H9 (cell line): Measurements from ENCODE around the gene TAS2R13. TPM values are rescaled to one million over a fixed set of nuclear protein-coding genes. Genes with fewer than 3 reads are reported as not detected.

Experiments
- DNase-seq: peaks from one replicate; pipeline ENCODE4 v3.0.0-alpha.2; 2017
- H2AFZ ChIP-seq: one replicate; pipeline ENCODE4 v1.6.1; 2013; ENCODE audit warnings: mild to moderate bottlenecking, low read length, control low read depth, moderate library complexity
- H2AK5ac ChIP-seq: 2 replicates; pipeline ENCODE4 v1.6.1; 2013; ENCODE audit warnings: low read length, control low read depth, mixed read lengths; ENCODE audit not compliant: insufficient read length
- H2BK120ac ChIP-seq: one replicate; pipeline ENCODE4 v1.6.1; 2013; ENCODE audit warnings: low read depth, mild to moderate bottlenecking, low read length, control low read depth, inconsistent platforms; ENCODE audit not compliant: poor library complexity, severe bottlenecking
- H2BK12ac ChIP-seq: 2 replicates; pipeline ENCODE4 v1.6.1; 2013; ENCODE audit warnings: low read length, control low read depth, mixed read lengths, low read depth; ENCODE audit not compliant: insufficient read length
- H2BK15ac ChIP-seq: 2 replicates; pipeline ENCODE4 v1.6.1; 2013; ENCODE audit warnings: low read depth, low read length, control low read depth
- H2BK20ac ChIP-seq: one replicate; pipeline ENCODE4 v1.6.1; 2013; ENCODE audit warnings: low read depth, mild to moderate bottlenecking, low read length, control low read depth, inconsistent platforms; ENCODE audit not compliant: poor library complexity, severe bottlenecking
- H2BK5ac ChIP-seq: 2 replicates; pipeline ENCODE4 v1.6.1; 2013; ENCODE audit warnings: low read length, control low read depth, mixed read lengths; ENCODE audit not compliant: insufficient read length
- H3K14ac ChIP-seq: 2 replicates; pipeline ENCODE4 v1.6.1; 2013; ENCODE audit warnings: low read length, control low read depth; ENCODE audit not compliant: insufficient read depth
- H3K18ac ChIP-seq: 2 replicates; pipeline ENCODE4 v1.6.1; 2013; ENCODE audit warnings: low read depth, mild to moderate bottlenecking, mixed read lengths, low read length, control low read depth; ENCODE audit not compliant: insufficient read length
- H3K23ac ChIP-seq: 2 replicates; pipeline ENCODE4 v1.6.1; 2013; ENCODE audit warnings: low read length, control low read depth, mixed read lengths, low read depth; ENCODE audit not compliant: insufficient read length
- H3K23me2 ChIP-seq: 2 replicates; pipeline ENCODE4 v1.6.1; 2013; ENCODE audit warnings: low read depth, mild to moderate bottlenecking, mixed read lengths, low read length, control low read depth; ENCODE audit not compliant: insufficient read length, poor library complexity, severe bottlenecking
- H3K27ac ChIP-seq: 2 replicates; pipeline ENCODE4 v1.5.1; 2013; ENCODE audit warnings: low read length, control low read depth, mixed read lengths, low read depth; ENCODE audit not compliant: insufficient read length
- H3K27me3 ChIP-seq: 2 replicates; pipeline ENCODE4 v1.6.1; 2013; ENCODE audit warnings: low read length, control low read depth, inconsistent platforms; ENCODE audit not compliant: insufficient read depth
- H3K4ac ChIP-seq: 2 replicates; pipeline ENCODE4 v1.6.1; 2013; ENCODE audit warnings: low read depth, mild to moderate bottlenecking, control low read depth, inconsistent platforms, low read length, moderate library complexity
- H3K4me1 ChIP-seq: 2 replicates; pipeline ENCODE4 v1.6.1; 2013; ENCODE audit warnings: low read length, control low read depth, inconsistent platforms; ENCODE audit not compliant: insufficient read depth
- H3K4me2 ChIP-seq: 2 replicates; pipeline ENCODE4 v1.6.1; 2013; ENCODE audit warnings: low read length, control low read depth, mixed read lengths; ENCODE audit not compliant: insufficient read length, insufficient read depth
- H3K56ac ChIP-seq: 2 replicates; pipeline ENCODE4 v1.6.1; 2013; ENCODE audit warnings: low read depth, mild to moderate bottlenecking, mixed read lengths, low read length, control low read depth; ENCODE audit not compliant: insufficient read length
- H3K79me1 ChIP-seq: 2 replicates; pipeline ENCODE4 v1.6.1; 2013; ENCODE audit warnings: low read depth, mild to moderate bottlenecking, moderate library complexity, low read length, control low read depth, inconsistent platforms; ENCODE audit not compliant: insufficient read depth, poor library complexity, severe bottlenecking
- H3K79me2 ChIP-seq: 2 replicates; pipeline ENCODE4 v1.6.1; 2013; ENCODE audit warnings: low read length, control low read depth, inconsistent platforms; ENCODE audit not compliant: insufficient read depth
- H3K9ac ChIP-seq: 2 replicates; pipeline ENCODE4 v1.6.1; 2013; ENCODE audit warnings: low read length, control low read depth, mixed read lengths; ENCODE audit not compliant: insufficient read length; ENCODE audit errors: extremely low read depth
- H3K9me3 ChIP-seq: one replicate; pipeline ENCODE4 v1.6.1; 2013; ENCODE audit warnings: low read depth, low read length, inconsistent platforms; ENCODE audit not compliant: control insufficient read depth
- H3T11ph ChIP-seq: one replicate; pipeline ENCODE4 v1.6.1; 2013; ENCODE audit warnings: mild to moderate bottlenecking, low read length, control low read depth, inconsistent platforms
- H4K20me1 ChIP-seq: one replicate; pipeline ENCODE4 v1.6.1; 2013; ENCODE audit not compliant: control insufficient read depth, insufficient read length, insufficient read depth
- H4K5ac ChIP-seq: 2 replicates; pipeline ENCODE4 v1.6.1; 2013; ENCODE audit warnings: low read depth, mild to moderate bottlenecking, mixed read lengths, low read length, control low read depth; ENCODE audit not compliant: insufficient read length
- H4K8ac ChIP-seq: replicated peaks from 2 replicates; pipeline ENCODE4 v1.6.1; 2013; ENCODE audit warnings: low read length, control low read depth, mixed read lengths, low read depth; ENCODE audit not compliant: insufficient read length
- H4K91ac ChIP-seq: 2 replicates; pipeline ENCODE4 v1.6.1; 2013; ENCODE audit warnings: low read depth, mild to moderate bottlenecking, moderate library complexity, mixed read lengths, low read length, control low read depth; ENCODE audit not compliant: insufficient read length
- H3K27ac Mint-ChIP-seq, 3 experiments: 2 replicates in 2 of 3; 3 replicates in 1 of 3; pipeline ENCODE4 v1.8.0; 2020 to 2021; ENCODE audit warnings: mixed read lengths in 3 of 3, mild to moderate bottlenecking in 1 of 3, moderate library complexity in 1 of 3
- H3K27me3 Mint-ChIP-seq: 2 replicates; pipeline ENCODE4 v1.8.0; 2021; ENCODE audit warnings: low read depth, mild to moderate bottlenecking, moderate library complexity, mixed read lengths
- H3K36me3 Mint-ChIP-seq, 3 experiments: 2 replicates in 2 of 3; 3 replicates in 1 of 3; pipeline ENCODE4 v1.8.0; 2020 to 2021; ENCODE audit warnings: low read depth in 3 of 3, mixed read lengths in 3 of 3; ENCODE audit not compliant: insufficient read depth in 1 of 3
- H3K4me1 Mint-ChIP-seq, 2 experiments: 2 replicates each; pipeline ENCODE4 v1.8.0; 2020; ENCODE audit warnings: mixed read lengths in 2 of 2
- H3K4me3 Mint-ChIP-seq, 2 experiments: 2 replicates in 1 of 2; 3 replicates in 1 of 2; pipeline ENCODE4 v1.8.0; 2020 to 2021; ENCODE audit warnings: mild to moderate bottlenecking in 2 of 2, mixed read lengths in 2 of 2, moderate library complexity in 1 of 2
- H3K9me3 Mint-ChIP-seq, 2 experiments: 2 replicates in 1 of 2; 3 replicates in 1 of 2; pipeline ENCODE4 v1.8.0; 2020; ENCODE audit warnings: mild to moderate bottlenecking in 2 of 2, mixed read lengths in 2 of 2, moderate library complexity in 1 of 2
- WGBS: extraction: QIAGEN DNeasy Blood & Tissue Kit; methylation state at CpG from one replicate; pipeline ENCODE4 v1.1.7; 2013; ENCODE audit warnings: missing lambda C conversion rate, low lambda C conversion rate, mixed read lengths; ENCODE audit not compliant: insufficient read length; ENCODE audit errors: extremely low coverage; 5-methylcytosine and 5-hydroxymethylcytosine counted together
- total RNA-seq: library from RNA; stranded (reverse); gene quantifications from 2 replicates; pipeline ENCODE4 v1.2.1, GENCODE V29; 2021
- TF ChIP-seq, protein P1 (sequence below): fragments of 200-600 bp; sonication (generic); conservative IDR thresholded peaks from 3 replicates; pipeline ENCODE4 v1.8.0; 2021; ENCODE audit warnings: antibody characterized with exemption, mild to moderate bottlenecking

TAS2R13 gene
- total RNA-seq, 1 experiment from 2014 or later = 0.50 TPM

GRCh38 chr12:10900530-10900929 is 8.8 kb downstream of the TAS2R13 start:
- Histone ChIP-seq H3K23me2 (no peaks in the 10 kb centered on the region), H3K9me3 (no peaks in the 10 kb centered on the region), H3K79me1 (no peaks in the 10 kb centered on the region), H3K79me2 (no peaks in the 10 kb centered on the region), H3K27me3 (no peaks in the 10 kb centered on the region), H2BK120ac (no peak overlapping the region), H4K91ac (no peak overlapping the region), H3K4ac (no peak overlapping the region), H3K56ac (no peak overlapping the region), H4K5ac (no peak overlapping the region), H2BK5ac (no peak overlapping the region), H3K27ac (no peak overlapping the region), H2AFZ (no peak overlapping the region), H4K20me1 (no peaks in the 10 kb centered on the region), H3T11ph (no peak overlapping the region), H3K14ac (no peak overlapping the region), H3K4me2 (no peak overlapping the region), H2AK5ac (no peak overlapping the region), H2BK12ac (no peak overlapping the region), H3K18ac (no peak overlapping the region), H3K23ac (no peak overlapping the region), H2BK20ac (no peak overlapping the region), H4K8ac (no peak overlapping the region), H2BK15ac (no peak overlapping the region), H3K9ac (no peak overlapping the region), H3K4me1 (no peaks in the 10 kb centered on the region)
- WGBS = no CpG with 5 or more reads among the region's 1 CpG
- peak overlapping the region in 1 of 3 experiments; percentile 87; a peak in 1 of 7 replicates for H3K27ac Mint-ChIP-seq
- TF ChIP-seq, protein P1, sequence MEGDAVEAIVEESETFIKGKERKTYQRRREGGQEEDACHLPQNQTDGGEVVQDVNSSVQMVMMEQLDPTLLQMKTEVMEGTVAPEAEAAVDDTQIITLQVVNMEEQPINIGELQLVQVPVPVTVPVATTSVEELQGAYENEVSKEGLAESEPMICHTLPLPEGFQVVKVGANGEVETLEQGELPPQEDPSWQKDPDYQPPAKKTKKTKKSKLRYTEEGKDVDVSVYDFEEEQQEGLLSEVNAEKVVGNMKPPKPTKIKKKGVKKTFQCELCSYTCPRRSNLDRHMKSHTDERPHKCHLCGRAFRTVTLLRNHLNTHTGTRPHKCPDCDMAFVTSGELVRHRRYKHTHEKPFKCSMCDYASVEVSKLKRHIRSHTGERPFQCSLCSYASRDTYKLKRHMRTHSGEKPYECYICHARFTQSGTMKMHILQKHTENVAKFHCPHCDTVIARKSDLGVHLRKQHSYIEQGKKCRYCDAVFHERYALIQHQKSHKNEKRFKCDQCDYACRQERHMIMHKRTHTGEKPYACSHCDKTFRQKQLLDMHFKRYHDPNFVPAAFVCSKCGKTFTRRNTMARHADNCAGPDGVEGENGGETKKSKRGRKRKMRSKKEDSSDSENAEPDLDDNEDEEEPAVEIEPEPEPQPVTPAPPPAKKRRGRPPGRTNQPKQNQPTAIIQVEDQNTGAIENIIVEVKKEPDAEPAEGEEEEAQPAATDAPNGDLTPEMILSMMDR = no peak
- no peak overlapping the region for H3K4me3 Mint-ChIP-seq
- H3K27me3 Mint-ChIP-seq = peaks cover 2% of the 10 kb centered on the region; the same call in 1 of the 2 replicates
- no peaks in the 10 kb centered on the region for H3K4me1 Mint-ChIP-seq
- no peak for DNase-seq
- peaks cover 17 to 30% of the 10 kb centered on the region in 2 experiments for H3K9me3 Mint-ChIP-seq
- H3K36me3 Mint-ChIP-seq = peaks cover 13 to 20% (median 14%) of the 10 kb centered on the region in 3 experiments
